Calu3 (cell line): Measurements from ENCODE around the gene SHKBP1. TPM values are rescaled to one million over a fixed set of nuclear protein-coding genes. Genes with fewer than 3 reads are reported as not detected.

Experiments
- BruUV-seq: library from RNA; stranded (reverse); fragments of 400-500 nt; replicated peaks from 2 replicates; lab custom pipeline; 2021; lab: Mats Ljungman, UMichigan
- CTCF ChIA-PET: fragments of 300-600 bp; sonication (Branson Sonifier 250); formaldehyde crosslinking; loops from one replicate; lab custom pipeline; 2022; ENCODE audit warnings: antibody characterized with exemption; lab: Charles Lee
- DNase-seq: peaks from one replicate; pipeline ENCODE4 v3.0.0; 2022
- H3K27ac Mint-ChIP-seq: one replicate; pipeline ENCODE4 v1.8.0; 2022; ENCODE audit warnings: mixed read lengths; ENCODE audit not compliant: unreplicated experiment
- H3K27me3 Mint-ChIP-seq: one replicate; pipeline ENCODE4 v1.8.0; 2022; ENCODE audit warnings: mixed read lengths; ENCODE audit not compliant: unreplicated experiment
- H3K36me3 Mint-ChIP-seq: one replicate; pipeline ENCODE4 v1.8.0; 2022; ENCODE audit warnings: mild to moderate bottlenecking, moderate library complexity, mixed read lengths; ENCODE audit not compliant: insufficient read depth, unreplicated experiment
- H3K4me1 Mint-ChIP-seq: one replicate; pipeline ENCODE4 v1.8.0; 2022; ENCODE audit warnings: mild to moderate bottlenecking, low read depth, mixed read lengths; ENCODE audit not compliant: unreplicated experiment
- H3K4me3 Mint-ChIP-seq: one replicate; pipeline ENCODE4 v1.8.0; 2022; ENCODE audit warnings: mild to moderate bottlenecking, low read depth, moderate library complexity, mixed read lengths; ENCODE audit not compliant: unreplicated experiment
- H3K9me3 Mint-ChIP-seq: one replicate; pipeline ENCODE4 v1.8.0; 2022; ENCODE audit warnings: low read depth, mixed read lengths; ENCODE audit not compliant: unreplicated experiment
- CTCF ChIP-seq: fragments of 200-600 bp; IDR thresholded peaks from one replicate; pipeline ENCODE4 v1.8.0; 2022; ENCODE audit warnings: antibody characterized with exemption; ENCODE audit not compliant: unreplicated experiment
- intact Hi-C: fragments of 100-400 bp; cut with micrococcal nuclease; formaldehyde crosslinking; loops from one replicate; pipeline ENCODE4 v1.10.0; 2022; ENCODE audit not compliant: unreplicated experiment
- total RNA-seq: library from RNA; stranded (reverse); gene quantifications from 2 replicates; pipeline ENCODE4 v1.2.3, GENCODE V29; 2022

Gene SHKBP1
- total RNA-seq, 1 experiment from 2014 or later, result 117 TPM

- Mint-ChIP-seq H3K9me3 (no peaks in the 10 kb centered on the region), H3K4me1 (peaks cover 77% of the 10 kb centered on the region), H3K27ac (peak overlapping the region; percentile 62), H3K4me3 (peak overlapping the region; percentile 69), H3K36me3 (peaks cover 56% of the 10 kb centered on the region), H3K27me3 (peaks cover 60% of the 10 kb centered on the region)
- TF ChIP-seq CTCF, result no peak
- CTCF ChIA-PET, result interaction anchor here (0.5 to 4.3 kb wide), 15 partner anchors 17 to 758 kb away, joined by 3 to 31 read pairs (median 4); partner anchors contain the start of gene BLVRB
- DNase-seq, result peak; percentile 99
- no TSS peak for BruUV-seq
- intact Hi-C loops, result no loop called here
Measured at GRCh38 chr19:40603389-40604170, 26.9 kb downstream of the SHKBP1 start.

GRCh38 chr19:40604171-40604646 lies 27.5 kb downstream of the SHKBP1 start:
- no TSS peak for BruUV-seq
- H3K4me1 Mint-ChIP-seq, result peaks cover 82% of the 10 kb centered on the region
- no peak for DNase-seq
- H3K4me3 Mint-ChIP-seq, result peak overlapping the region; percentile 69
- CTCF ChIA-PET, result interaction anchor here (0.5 to 4.3 kb wide), 15 partner anchors 16 to 759 kb away, joined by 3 to 31 read pairs (median 4); partner anchors contain the start of gene BLVRB
- no peak for TF ChIP-seq CTCF
- H3K27me3 Mint-ChIP-seq, result peaks cover 60% of the 10 kb centered on the region
- H3K27ac Mint-ChIP-seq, result peak overlapping the region; percentile 62
- intact Hi-C loops, result no loop called here
- H3K36me3 Mint-ChIP-seq, result peaks cover 62% of the 10 kb centered on the region
- no peaks in the 10 kb centered on the region for H3K9me3 Mint-ChIP-seq

GRCh38 chr19:40604647-40605215 lies 28.1 kb downstream of the SHKBP1 start:
- H3K36me3 Mint-ChIP-seq, result peaks cover 68% of the 10 kb centered on the region
- H3K27ac Mint-ChIP-seq, result peak overlapping the region; percentile 81
- peak; percentile 36 for DNase-seq
- intact Hi-C loops, result no loop called here
- TF ChIP-seq CTCF, result no peak
- H3K9me3 Mint-ChIP-seq, result no peaks in the 10 kb centered on the region
- H3K4me1 Mint-ChIP-seq, result peaks cover 81% of the 10 kb centered on the region
- H3K4me3 Mint-ChIP-seq, result peak overlapping the region; percentile 69
- BruUV-seq, result no TSS peak
- peaks cover 60% of the 10 kb centered on the region for H3K27me3 Mint-ChIP-seq
- CTCF ChIA-PET, result interaction anchor here (0.5 to 4.3 kb wide), 9 partner anchors 14 to 538 kb away, joined by 3 to 31 read pairs (median 3); partner anchors contain the start of gene BLVRB

GRCh38 chr19:40605216-40605971 lies 28.7 kb downstream of the SHKBP1 start:
- CTCF ChIA-PET, result interaction anchor here (0.5 to 4.3 kb wide), 6 partner anchors 13 to 537 kb away, joined by 3 to 31 read pairs (median 4); no protein-coding TSS in a partner anchor
- H3K9me3 Mint-ChIP-seq, result no peaks in the 10 kb centered on the region
- peaks cover 74% of the 10 kb centered on the region for H3K36me3 Mint-ChIP-seq
- peaks cover 60% of the 10 kb centered on the region for H3K27me3 Mint-ChIP-seq
- peaks cover 84% of the 10 kb centered on the region for H3K4me1 Mint-ChIP-seq
- peak overlapping the region; percentile 69 for H3K4me3 Mint-ChIP-seq
- TF ChIP-seq CTCF, result no peak
- BruUV-seq, result no TSS peak
- intact Hi-C loops, result no loop called here
- peak overlapping the region; percentile 81 for H3K27ac Mint-ChIP-seq
- DNase-seq, result peak; percentile 88
